Measurements from ENCODE around the gene PPP1R1C.

The PPP1R1C gene

DNA sequence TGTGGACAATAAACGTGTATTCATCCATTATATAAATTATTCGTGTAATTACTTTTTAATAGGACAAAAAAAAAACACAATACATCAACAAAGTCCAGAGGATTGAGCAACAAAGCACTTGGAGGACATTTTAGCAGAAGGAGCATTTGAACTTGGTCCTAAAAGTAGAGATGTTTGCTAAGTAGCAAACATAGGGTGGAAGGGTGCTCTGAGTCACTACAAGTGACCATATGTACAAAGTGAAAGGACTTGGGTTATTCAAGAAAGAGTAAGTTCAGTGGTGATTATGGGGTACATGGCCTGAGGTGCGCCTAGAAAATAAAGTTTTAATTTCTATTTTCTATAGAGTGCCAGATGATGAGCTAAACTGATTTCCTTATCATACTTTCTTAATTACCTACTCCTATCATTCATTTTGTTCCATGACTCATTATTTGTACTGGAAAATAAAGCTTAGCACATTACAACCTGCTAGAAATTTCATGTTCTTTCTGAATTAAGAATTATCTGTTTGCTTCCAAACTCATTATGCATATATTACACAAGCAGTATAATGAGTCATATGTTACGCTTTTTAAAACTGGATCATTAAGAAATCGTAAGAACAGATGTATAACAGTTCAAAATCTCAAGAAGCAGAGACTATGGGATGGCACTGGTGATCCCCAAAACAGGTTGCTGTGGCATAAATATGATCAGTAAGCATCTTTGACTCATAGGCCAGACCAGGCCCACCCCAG is 13.1 kb upstream of the PPP1R1C start:
- no peak for DNase-seq

DNA sequence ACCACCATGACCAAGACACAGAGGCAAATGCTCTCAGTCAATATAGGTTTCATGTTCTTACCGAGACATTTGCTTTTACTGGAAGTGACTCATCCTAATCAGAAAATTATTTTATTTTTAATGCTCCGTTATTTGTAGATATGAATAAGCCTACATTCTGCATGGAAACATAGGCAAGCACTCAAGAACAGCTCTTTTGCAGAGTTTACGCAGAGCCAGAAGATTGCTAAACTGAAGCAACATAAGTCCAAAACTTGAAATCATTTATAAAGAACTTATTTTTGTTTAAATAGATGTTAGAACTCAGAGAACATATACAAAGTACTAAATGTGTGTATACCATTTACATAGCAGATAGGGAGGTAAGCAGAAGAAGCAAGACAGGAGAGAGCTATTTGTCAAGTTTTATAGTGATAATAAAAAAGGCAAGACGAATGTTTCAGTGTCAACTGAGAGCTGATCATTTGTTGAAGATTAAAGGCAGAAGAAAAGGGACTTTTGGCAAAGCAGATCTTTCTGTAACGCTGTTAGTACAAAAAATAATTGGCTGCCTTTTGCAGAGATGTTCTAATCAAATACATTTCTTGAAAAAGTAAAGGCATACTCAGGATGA is 12.4 kb upstream of the PPP1R1C start:
- DNase-seq, result no peak

DNA sequence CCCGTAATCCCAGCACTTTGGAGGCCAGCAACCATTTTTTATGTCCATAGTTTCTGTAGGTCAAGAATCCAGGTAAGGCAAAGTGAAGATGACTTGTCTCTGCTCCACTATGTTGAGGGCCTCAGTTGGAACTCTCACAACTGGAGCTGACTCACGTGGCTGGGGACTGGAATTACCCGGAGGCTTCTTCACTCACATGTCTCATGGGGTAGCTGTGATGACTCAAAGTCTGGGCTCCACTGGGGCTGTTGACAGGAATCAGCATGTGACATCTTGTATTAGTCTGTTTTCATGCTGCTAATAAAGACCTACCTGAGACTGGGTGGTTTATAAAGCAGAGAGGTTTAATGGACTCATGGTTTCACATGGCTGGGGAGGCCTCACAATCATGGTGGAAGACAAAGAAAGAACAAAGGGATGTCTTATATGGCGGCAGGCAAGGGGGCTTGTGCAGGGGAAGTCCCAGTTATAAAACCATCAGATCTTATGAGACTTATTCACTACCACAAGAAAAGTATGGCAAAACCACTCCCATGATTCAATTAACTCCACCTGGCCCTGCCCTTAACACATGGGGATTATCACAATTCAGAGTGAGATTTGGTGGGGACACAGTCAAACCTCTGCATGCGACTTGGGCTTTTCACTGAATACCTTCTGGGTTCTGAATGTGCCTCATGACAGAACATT is 7.8 kb upstream of the PPP1R1C start:
- no peak for DNase-seq

DNA sequence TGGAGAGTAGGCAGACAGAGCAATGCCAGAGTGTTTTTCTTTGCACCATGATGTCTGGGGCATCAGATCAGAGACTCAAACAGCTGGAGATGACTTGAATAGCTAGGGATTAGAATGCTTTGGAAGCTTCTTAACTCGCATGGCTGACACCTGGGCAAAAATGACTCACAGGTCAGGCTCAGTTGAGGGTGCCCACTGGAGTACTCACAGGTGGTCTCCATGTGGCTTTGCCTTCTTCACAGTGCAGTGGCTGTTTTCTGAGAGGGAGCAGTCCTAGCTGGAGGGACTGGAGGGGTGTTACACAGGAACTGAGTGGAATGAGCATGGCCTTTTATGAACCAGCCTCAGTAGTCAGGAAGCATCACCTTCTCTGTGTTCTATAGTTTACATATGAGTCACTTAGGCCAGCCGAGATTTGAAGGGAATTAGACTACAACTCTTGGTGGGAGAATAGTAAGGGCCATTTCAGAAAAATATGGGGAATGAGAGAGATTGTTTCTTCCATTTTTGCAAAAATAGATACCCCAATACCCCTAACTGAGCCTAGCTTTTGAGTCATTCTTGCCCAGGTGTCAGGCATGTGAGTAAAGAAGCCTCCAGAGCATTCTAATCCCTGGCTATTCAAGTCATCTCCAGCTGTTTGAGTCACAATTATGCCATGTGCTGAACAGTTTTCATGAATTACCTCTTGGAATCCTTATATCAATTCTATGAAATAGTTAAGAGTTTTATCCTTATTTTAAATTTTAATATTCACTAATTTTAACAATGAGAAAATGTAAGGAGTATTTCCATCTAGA is 7.1 kb upstream of the PPP1R1C start:
- no peak for DNase-seq

DNA sequence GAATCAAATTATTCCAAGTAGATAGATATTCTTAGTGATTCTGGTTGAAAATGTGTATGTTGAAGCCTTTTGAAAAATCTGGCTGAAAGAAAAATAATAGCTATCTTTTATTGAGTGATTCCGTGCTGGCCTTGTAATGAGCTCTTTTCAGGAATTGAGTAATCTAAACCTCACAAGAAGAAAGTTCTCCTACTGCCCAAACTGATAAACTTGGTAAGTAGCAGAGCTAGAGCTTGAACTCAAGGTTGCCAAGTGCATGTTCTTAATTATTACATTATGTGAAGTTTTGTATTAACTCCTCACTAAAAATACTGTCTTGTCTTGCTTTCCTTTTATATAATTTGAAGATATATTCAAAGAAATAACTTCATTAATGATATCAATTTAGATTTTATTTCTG is 1.6 kb upstream of the PPP1R1C start:
- no peak for DNase-seq

DNA sequence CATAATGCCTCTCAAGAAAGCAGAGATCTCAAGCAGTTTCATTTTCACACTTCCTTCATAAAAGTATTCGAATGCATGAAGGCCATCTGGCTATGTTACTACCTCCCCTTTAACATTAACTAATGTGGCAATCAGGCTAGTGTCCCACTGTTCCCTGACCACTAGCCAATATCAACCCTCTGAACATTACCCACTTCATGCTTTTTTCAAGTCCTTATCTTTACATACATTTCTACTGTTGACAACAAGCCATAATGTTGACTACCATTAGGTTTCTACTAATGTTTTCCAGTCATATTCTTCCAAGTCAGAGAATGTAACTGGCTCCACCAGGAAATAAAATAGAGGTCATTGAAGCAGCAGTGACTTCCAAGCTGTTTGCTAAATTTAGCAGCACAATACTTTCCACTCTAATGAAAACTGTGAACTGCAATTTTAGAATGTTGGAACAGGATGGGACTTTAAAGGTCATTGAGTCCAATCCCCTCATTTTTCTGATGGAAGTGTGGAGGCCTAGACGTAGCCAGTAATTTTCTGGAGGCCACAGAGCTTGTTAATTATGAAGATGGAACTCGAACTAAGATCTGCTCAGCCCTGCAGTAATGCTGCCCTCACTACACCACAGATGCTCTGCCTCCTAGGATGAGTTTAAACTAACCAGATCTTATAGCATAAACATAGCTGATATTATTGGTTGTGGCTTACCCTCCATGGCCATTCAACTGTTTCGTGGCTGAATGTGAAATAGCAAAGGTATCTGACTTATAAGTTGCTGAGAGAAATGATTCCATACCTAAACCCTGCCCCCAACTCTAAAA is 630 bp upstream of the PPP1R1C start:
- DNase-seq, result no peak

DNA sequence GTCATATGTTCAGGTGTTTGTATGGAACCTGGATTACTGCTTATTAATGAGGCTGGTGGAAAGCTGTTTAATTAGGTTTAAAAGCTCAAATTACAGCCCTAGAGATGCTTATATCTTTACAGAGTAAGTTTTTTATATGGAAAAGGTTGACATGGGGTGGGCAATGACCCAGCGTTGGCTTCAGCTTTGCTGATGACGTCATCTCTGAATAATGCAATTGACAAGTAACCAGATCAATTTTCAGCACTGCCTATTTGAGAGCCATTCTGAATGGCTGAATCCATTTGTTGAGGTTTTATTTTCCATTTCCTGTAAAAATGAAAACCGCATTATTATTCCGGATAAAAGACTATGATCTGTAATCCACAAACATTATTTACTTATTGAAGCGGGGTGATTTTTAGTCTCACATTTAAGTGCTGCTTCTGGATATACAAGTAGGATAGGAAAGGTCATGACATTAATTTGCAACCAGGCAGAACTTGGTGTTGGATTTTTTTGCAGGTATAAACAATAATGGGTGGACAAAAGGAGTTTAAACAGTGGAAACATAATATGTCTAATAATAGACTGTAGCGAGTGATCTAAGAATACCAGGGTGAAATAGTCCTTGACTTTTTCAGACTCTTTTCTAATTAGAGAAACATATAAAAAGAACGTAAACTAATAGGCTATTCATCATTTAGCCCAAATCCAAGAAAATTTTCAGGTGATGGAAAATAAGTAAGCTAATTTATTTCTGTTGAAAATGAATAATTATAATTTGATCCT is 2.7 kb downstream of the PPP1R1C start:
- no peak for DNase-seq

DNA sequence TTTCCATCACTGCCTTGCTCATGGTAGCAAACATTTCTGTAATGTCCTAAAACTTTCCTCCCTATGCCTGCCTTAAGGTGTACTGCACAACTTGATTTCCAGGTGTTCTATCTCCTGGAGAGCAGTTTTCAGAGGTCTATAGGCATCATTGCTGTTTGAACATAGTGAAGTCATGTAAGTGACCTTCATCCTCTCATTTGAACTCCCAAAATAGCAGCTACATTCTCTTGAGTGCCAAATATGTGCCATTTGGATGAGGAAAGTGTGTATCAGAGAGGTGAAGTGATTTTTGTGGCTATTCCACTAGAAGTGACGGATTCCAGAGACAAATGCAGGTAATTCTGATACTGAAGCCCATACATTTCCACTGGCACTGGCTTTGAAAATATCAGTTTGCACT is 3.4 kb downstream of the PPP1R1C start:
- DNase-seq, result no peak

DNA sequence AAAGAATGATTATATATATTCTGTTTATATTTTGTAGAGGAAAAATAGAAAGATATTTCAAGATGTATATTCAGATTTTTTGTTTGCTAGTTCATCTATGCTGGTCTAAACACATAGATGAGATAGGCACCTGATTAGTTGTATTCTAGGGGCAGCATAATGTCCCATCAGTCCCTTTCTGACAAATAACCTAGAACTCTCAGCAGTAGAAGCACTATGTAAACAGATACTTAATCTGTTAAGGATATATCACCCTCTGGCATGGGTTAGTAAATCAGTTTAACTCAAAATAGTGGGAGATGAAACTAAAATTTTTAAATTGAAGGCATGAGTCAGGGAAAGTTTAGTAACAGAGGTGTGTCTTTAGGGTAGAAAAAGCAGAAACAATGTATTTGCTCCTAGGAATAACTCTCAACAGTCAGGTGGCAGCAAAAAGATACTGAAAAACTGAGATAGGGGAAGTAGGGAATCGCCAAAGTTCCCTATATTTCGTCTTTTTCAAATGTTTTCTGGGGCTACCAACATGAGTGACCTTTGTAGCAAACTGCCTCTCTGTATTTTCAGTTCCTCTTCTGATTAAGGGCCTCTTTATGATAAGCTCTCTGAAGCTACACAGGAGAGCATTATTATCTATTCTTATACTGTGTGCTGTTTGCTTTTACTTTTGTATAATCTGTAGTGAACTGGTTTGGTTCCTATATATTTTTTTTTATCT is 5.7 kb downstream of the PPP1R1C start:
- DNase-seq, result no peak

DNA sequence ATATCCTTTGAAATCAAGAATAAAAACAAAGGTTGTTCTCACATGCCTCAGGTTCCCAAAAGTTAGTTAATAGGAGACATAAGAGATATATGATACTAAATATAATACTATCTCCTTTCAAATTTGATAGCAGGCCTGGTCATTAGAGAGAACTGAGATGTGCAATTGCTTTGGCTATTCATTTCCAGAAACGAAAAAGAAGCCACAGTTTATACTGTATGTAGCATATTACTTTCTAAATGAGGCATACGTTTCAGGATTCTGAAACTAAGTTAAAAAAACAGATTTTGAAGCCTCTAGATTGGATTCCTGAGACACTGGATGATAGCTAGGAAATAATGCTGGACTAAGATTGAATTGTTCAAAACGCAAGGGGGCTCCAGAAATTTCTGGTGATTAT is 7.1 kb downstream of the PPP1R1C start:
- DNase-seq, result no peak

DNA sequence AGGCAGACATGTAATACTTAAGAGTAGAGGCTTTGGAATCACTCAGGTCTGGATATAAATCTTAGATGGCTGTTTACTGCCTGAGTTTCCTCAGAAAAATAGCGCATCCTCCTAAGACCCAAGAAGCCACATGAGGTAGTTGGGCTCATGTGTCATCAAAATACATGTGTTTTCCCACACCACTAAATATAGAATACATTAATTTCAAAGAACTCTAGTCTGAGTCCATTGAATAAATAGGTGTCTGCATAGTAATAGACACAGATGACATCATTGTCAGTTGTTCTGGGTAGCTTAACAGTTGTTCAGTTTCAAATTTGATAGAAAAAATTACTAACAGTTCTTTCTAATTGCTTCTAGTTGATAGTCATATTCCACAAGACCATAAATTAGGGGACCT is 9.6 kb downstream of the PPP1R1C start:
- DNase-seq, result no peak

DNA sequence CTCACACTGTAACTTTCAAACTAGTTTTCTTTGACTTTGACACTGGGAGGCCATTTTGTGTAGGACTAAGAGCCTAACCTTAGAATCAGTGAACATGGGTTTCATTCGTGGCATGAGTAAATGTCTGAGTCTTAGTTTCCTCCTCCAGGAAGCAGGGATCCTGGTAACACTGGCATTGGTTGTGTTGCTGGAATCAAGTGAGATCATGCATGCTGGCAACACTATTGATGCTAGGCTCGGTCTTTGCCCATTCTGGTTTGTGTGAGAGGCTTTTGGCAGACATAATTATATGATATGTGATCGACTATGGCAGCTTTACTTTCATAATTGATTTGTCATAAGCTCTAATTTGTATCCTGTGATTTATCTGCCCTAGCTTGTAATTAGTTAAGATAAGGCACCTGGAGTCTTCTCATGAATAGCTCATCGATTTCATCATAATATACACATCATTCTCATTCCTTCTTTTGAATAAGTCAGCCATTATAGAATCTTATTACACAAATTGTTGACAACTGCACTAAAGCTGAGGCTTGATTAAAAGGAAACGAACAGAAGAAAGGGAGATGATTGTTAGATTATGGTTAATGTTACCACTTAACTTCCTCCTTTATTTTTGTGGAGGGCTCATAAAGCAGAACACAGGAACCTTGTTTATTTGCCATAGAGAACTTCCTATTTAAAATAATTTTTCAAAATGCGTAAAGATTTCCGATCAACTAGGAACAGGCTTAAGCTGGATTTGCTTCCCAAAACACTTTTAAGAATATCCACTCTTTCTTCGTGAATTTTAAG is 12.6 kb downstream of the PPP1R1C start:
- DNase-seq, result no peak

DNA sequence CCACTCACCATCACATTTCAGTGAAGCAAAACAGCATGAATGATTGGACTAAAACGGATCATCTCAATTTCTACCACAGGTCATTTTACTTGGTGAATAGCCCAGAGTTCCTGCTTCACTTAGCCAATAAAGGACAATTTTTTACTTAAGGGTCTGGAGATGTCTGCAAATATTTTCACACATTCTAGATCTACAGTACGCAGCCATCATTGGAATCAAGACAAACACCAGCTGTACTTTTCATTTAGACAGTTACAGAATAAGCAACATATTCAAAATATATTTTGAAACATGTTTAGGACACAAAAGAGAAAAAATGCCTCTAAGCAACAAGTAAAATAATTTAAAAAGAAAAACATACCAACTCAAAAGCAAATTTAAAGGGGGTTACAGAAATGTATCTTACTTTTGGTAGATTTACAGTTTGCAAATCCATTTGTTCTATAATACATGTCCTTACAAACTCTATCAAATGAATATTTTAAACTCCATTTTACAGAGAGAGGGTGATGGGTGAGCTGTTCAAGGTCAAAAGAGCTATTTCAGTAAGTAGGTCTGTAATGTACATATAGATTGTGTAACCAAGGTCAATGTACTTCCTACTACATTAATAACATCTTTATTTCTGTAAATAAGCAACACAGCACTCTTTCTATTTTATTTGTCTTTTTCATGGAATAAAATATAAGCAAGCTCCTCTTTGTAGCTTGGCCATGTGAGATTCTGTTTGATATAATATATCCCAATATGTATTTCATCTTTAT is 13.4 kb downstream of the PPP1R1C start:
- DNase-seq, result no peak

DNA sequence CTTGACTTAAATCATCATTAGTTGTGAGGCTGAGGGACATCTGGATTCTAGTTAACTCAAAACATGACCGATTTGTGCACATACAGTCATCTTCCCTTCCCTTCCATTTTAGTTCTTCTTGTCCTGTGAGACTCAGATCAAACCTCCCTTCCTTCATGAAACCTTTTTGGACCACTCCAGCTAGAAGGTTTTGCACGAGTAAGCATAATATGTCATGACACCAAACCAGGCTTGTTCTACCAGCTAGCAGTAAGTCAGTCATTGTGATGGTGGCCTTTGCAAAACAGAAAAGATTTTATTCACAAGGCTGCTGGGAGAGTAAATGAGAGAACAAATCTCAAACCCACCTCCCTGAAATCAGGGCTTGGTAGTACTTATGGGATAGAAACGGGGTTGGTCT is 14.3 kb downstream of the PPP1R1C start:
- no peak for DNase-seq

DNA sequence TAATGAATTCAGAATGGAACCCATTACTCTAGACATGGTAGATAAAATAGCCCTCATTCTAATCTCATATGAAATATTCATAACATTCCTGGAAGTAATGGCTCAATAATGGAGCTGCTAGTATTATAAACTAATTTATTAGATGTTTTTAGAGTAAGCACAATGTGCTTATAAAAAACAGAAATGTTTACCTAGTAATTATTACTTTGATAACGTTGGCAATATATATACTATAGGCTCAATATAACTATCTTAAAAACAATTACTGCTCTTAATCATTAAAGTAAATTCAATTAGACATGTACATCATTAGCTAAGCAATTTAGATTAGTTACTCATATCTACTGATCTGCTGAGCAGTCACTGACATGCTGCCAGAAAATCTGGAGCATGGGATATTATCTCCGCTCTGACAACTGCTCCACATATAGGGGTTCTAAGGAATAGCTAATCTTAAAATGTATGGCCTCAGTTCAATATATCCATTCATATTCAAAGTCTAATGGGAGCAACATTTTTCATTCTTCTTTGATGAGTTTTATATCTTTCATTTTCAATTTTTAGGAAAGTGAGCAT is 19.4 kb downstream of the PPP1R1C start:
- DNase-seq, result no peak

DNA sequence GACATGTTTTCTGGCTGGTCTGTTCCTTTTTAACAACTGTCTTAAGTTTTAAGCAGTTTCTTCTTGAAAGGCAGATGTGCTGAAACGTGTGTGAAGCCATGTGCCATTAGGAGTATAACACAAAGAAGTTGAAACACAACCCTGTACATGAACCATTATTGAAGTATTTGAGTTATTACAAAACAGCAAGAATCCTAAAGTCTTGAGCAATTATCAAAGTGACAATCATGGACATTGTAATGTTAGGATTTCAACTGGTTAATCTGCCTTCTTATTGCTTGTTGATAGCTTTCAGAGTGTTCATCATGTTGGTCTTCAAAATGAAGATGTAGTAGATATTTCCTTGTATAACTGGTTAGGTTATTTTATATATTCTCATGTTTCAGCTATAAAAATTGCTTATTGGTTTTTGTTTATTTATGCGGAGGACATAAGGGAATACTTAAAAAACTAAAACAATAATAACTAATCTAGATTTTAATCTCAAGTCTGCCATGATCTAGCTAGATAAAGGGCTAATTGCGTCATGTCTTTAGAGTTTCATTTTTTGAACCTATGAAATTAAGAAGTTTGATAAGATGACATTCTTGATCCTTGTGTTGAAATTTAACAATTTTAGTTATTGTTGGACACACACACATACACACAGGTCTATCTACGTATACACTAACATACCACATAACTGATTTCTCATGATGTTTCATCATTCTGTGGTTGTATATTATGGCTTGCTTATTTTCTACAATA is 21.1 kb downstream of the PPP1R1C start:
- DNase-seq, result no peak

DNA sequence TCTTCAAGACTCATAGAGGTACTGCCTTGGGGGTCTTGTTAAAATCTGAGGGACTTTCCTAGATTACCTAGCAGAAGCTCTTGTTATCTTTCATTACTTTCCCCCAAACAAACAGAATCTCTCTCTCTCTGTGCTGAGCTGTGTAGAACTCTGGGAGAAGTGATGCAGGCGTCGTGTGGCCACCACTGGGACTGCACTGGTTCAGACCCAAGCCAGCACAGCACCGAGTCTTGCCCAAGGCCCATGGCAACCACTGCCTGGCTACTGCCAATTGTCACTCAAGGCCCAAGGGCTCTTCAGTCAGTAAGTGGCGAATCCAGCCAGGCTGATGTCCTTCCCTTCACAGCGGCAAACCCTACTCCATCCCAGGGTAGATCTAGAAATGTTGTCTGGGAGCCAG is 28.6 kb downstream of the PPP1R1C start:
- no peak for DNase-seq
